ENCODE measurements around the gene SLC39A7.

The SLC39A7 gene

GRCh38 chr6:33247977-33248642 is 47.4 kb downstream of the SLC39A7 start:
- DNase-seq = peak; percentile 92

- DNase-seq = peak; percentile 85
Observed at GRCh38 chr6:33248643-33248931, 47.9 kb downstream of the SLC39A7 start.

GRCh38 chr6:33248932-33249731 is 48.5 kb downstream of the SLC39A7 start:
- peak; percentile 100 for DNase-seq

- DNase-seq = no peak
Observed at GRCh38 chr6:33249732-33250630, 49.3 kb downstream of the SLC39A7 start.

- no peak for DNase-seq
Observed at GRCh38 chr6:33250731-33251130, 50.1 kb downstream of the SLC39A7 start.

GRCh38 chr6:33251395-33252012 is 50.8 kb downstream of the SLC39A7 start:
- no peak for DNase-seq

- DNase-seq = no peak
Observed at GRCh38 chr6:33252759-33253158, 52.1 kb downstream of the SLC39A7 start.
